HG03097 (cell line): Measurements from ENCODE around the gene SNRK.

Source experiments
- ATAC-seq: cut with Tn5 transposase; IDR thresholded peaks from one replicate; pipeline ENCODE4 v1.9.1; 2021; ENCODE audit not compliant: unreplicated experiment, low FRiP score

The SNRK gene

DNA sequence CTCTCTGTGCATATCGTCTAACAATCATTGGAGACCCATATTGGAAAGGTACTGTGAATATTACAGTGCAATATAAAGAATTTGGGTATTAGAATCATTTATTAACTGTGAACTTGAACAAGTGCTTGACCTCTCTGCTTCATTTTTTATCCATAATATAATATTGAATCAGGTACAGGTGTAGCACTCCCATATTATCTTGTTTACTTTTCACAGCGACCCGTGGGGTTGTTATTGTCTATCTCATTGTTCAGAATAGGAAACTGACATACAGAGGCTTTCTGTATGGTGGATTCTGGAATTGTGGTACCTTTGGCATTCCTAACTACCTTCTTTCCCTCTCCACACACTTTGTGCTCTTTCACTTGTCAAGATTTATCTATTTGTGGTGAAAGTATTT, 17.8 kb downstream of the SNRK start:
- ATAC-seq, result no peak

DNA sequence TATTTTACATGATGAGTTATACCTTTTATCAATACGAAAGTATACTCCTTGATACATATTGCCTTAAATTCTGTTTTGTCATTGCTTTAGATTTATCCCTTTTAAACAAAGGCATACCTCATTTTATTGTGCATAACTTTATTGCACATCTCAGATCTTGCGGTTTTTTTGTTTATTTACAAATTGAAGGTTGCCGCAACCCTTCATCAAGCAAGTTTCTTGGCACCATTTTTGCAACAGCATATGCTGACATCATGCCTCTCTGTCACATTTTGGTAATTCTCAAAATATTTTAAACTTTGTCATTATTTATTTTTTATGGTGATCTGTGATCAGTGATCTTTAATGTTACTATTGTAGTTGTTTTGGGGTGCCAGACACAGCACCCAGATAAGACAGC, 20.9 kb downstream of the SNRK start:
- ATAC-seq, result no peak

DNA sequence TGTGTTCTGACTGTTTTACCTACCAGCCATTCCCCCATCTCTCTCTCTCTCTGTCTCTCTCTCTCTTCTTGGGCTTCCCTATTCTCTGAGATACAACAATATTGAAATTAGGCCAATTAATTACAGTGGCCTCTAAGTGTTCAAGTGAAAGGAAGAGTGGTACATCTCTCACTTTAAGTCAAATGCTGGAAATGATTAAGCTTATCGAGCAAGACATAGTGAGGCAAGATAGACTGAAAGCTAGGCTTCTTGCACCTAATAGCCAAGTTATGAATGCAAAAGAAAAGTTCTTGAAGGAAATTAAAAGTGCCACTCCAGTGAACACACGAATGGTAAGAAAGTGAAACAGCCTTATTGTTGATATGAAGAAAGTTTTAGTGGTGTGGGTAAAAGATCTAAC, 21.3 kb downstream of the SNRK start:
- no peak for ATAC-seq

DNA sequence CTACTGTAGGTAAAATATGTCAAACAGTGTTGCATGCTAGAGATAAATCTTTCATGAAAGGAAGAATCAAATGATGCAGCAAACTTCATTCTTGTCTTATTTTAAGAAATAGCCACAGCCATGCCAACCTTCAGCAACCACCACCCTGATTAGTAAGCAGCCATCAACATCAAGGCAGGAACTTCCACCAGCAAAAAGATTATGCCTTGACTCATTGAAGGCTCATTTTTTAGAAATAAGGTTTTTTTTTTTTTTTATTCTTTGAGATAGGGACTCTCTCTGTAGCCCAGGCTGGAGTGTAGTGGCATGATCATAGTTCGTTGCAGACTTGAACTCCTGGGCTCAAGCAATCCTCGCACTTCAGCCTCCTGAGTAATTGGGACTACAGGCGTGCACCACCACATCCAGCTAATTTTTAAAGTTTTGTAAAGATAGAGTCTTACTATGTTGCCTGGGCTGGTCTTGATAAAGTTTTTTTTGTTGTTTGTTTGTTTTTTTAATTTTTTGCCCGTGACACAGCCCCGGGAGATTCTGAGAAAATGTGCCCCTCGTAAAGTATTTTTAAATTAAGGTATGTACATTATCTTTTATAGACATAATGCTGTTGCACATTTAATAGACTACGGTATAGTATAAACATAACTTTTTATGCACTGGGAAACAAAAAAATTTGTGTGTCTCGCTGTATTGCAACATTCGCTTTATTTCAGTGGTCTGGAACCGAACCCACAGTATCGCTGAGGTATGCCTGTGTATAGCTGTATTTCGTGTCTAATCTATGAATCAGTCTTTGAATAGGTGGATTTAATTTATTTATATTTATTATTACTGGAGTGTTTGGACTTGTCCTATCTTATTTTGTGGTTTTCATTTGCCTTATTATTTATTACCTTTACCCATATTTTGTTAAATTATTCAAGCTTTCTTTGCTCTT, 23.3 kb downstream of the SNRK start:
- no peak for ATAC-seq

DNA sequence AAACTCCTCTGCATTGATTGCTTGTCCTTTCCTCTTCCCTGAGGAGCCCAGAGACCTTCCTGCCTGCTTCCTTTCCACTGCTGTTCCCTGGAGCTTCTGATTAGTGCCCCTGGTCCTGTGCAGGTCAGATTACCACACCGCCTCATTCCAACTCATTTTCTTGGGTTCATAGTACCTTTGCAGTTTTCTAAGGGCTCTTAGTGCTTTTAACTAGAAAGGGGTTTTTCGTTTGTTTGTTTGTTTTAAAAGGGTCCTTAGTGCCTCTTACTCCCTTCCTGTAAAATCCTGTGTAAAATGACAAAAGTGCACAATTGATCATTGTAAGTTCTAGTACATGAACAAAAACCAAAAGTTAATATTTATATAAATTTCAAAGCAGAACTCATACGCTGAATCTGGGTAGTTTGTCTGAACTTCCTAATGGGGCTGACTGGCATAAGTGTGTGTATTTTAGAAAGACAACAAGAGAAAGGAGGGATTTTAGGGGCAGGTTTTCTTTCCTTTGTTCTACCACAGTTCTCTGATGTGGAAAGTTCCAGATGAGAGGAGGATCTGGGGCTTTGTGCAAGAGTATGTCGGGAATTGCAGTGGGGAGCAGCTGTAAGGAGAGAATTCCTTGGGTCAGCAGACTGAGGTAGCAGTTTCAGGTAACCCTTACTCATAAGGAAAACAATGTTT, 30.6 kb downstream of the SNRK start:
- no peak for ATAC-seq

DNA sequence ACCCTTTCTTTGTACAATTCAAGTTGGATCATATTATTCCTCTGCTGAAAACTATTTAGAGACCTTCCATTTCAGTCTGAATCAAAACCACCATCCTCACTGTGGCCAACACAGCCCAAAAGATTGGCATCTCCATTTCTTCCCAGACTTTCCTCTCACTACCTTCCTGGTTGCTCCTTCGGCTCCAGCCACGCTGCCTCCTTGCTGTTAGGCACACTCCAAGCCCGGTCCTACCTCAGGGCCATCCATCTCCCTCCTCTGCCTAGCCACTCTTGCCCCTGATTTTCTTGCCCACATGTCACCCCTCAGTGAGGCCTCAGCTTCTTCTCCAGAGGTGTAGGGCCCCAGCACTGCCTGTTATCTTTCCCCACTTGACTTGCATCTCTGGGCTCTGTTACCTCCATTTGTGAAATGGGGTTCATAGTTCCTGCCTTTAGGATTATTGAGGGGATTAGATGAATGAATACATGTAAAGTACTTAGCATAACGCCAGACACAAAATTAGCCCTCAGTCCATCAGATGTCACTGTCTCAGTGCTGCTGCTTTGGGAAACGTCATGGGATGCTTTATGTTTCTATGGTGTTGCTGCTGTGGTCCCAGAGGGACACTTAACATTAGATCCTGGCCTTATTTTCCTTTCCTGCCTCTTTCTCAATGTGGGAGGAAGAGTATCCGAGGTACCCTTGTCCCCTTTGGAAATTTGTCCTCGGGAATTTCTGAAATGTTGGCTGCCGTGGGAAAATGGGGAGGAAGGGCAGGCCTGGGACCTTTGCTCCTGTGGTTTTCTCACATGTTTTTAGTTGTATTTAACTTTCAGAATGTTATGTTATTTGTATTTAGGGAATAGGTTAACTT, 31.3 kb downstream of the SNRK start:
- ATAC-seq, result no peak

DNA sequence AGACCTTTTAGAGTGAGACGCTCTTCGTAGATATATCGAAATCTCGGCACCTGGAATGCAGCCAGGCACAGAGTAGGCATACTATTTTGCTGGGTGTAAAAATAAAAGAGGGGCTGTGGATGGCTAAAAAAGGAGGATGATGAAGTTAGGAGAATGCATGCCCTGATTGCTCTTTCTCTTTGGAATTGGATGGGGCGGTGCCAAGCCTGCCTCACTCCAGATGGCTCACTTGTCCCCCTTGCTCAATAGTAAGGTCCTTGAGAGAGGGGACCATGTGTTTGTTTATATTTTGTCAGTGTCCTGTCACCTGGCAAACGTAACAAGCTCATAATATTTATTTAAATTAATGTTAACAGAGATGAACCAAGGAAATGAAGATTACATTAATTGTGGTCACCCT, 33.0 kb downstream of the SNRK start:
- ATAC-seq, result no peak

DNA sequence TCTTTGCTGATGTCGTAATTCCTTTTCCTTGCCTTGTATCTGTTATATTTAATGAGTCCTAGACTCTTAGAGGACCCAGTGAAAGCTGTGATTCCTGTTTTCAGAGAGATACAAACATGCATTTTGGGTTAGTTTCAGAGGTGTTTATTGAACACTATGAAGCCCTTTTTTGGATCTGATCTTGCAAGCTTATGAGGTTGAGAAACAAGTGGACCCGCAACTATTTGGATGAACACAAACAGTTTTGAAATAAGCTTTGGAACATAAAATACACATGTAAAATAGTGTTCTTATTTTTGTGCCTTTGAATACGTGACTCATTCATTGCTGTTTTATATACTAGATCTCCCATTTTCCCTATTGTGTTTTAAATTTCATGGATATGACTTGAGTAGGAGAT, 33.5 kb downstream of the SNRK start:
- ATAC-seq, result no peak

DNA sequence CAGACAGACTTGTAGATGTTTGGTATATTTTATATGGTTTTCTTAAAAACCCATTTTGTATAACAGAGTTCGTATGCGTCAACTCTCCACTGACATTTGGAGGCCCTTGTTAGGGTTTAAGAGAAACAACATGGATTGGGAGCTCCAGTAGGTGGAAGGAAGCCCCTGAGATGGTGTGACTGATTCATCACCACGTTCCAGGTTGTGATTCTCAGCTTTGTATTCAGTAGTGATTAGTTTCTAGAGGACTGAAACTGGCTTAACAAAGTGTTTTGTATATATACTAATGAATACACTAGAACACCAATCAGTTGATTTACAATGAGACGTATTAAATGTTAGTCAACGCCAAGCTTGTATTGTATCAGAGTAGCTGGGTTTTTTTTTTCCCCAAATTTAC, 33.9 kb downstream of the SNRK start:
- no peak for ATAC-seq

DNA sequence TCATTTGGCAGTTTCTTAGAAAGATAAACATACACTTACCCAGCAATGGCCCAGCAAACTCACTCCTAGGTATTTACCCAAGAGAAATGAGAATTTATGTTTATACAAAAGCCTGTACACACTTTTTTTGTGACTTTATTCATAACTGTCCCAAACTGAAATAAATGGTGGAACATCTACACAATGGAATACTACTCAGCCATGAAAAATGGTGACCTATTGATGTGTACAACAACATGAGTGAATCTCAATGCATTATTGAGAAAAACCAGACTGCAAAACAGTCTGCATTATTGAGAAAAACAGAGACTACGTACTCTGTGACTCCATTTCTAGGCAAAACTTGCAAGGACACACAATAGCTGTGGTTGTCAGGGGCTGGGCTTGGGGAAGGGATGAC, 37.2 kb downstream of the SNRK start:
- no peak for ATAC-seq

DNA sequence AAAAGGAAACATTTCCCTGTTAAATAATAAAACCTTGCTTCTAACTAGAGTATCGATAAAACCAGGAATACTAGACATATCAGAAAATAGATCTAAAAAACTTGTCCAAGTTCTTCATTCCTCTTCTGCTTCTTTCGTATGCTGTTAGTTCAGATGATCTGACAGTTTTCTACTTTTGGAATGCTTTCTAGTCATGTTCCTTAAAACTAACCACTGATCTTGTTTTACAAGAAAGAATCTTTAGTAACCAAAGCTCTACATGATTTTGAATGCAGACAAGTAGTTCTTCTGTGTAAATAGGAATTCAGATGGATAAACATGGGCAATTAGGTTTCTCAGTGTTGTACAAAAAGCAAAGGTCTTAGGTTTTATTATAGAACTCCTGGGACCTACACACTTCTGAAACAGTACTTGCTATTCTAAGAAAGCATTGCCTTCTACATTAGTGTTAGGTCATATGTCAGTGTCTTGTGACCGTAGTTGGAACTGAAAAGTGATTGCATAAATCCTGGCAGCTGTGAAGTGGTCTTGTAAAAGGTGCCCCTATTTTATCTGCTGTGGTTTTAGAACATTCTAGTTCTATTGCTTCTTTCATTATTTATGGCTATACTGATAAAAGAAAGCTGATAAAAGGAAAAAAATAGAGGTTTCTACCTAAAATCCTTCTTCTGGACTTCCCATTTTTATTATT, 40.7 kb downstream of the SNRK start:
- ATAC-seq, result no peak

DNA sequence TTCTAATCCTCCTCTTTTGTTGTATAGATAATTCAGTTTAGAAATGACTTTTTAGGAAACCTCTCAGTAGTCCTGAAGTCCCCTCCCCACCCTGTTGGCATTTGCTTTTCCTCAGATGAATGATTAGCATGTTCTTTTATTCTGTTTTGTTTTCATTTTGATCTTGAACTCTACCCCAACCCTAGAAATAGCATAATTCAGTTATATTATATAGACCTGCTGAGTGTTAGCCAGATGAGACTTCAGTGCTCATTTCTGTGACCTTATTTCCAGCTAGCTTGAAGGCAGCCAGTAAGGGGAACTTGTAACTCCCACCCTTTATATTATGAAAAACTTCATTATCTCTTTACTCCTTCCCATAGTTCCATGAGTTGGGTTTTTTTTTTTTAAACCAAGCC, 41.2 kb downstream of the SNRK start:
- no peak for ATAC-seq

DNA sequence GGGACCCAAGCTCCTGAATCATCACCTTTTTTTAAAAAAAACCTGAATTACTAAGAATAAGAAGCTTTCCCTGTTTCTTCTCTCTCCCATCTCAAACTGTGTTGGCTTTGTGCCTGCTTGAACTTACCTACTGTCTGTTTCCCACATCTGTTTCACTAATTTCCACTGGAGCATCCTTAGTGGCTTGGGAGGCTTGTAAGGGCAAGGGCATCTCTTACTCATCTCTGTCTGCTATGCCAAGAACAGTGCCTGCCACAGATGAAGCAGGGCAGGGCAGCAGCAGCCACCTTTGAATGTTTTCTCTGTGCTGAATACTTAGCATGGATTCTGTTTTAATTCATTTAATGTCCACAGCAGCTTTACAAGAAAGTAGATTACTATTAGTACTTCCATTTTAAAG, 42.3 kb downstream of the SNRK start:
- ATAC-seq, result no peak

DNA sequence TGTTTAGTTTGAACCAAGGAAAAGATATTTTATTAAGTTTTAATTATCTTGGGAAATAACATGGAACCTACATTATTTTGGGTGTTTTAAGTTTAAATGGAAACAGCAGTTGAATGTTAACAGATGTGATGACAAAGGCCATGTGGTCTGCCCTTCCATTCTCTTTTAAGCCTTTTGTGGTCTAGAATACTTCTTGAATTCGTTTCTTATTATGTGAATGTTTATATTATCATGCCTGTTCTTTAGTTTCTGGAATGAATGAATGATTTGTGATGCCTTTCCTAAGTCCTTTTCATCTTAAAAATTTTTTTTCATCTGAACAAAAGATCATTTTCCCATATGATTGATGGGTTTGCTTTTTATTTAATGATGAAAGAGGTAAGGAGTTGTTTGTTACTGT, 44.6 kb downstream of the SNRK start:
- ATAC-seq, result no peak

DNA sequence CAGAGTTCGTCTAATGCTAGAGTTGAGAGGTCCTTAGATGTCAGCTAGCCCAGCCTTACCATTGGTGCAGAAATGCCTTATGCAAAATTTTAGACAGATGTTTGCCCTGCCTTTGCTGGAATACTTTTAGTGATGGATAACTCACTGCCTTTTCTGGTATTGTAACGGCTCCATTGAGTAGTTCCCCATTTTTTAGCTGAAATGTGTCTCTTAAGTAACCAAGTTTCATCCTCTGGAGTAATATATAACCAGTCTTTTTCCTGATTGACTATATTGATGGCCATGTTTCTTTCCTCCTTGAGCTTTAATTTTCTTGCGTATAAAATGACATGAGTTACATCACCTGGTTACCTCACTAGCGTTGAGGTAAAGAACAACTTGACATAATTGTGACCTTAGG, 45.0 kb downstream of the SNRK start:
- no peak for ATAC-seq

DNA sequence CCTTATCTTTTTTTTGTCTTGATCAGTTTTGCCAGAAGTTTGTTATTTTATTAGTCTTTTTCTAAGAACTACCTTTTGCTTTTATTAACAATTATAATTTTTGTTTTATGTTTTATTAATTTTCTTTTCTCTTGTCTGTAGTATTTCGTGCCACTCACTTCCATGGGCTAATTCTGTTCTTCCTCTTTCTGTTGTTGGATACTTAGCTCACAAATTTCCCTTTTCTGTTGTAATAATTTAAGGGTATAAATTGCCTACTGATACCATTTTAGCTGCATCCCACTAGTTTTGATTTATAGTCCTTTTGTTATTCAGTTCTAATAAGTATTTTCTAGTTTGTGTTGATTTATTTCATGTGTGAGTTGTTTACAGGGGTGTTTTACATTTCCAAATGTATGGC, 48.6 kb downstream of the SNRK start:
- ATAC-seq, result no peak

DNA sequence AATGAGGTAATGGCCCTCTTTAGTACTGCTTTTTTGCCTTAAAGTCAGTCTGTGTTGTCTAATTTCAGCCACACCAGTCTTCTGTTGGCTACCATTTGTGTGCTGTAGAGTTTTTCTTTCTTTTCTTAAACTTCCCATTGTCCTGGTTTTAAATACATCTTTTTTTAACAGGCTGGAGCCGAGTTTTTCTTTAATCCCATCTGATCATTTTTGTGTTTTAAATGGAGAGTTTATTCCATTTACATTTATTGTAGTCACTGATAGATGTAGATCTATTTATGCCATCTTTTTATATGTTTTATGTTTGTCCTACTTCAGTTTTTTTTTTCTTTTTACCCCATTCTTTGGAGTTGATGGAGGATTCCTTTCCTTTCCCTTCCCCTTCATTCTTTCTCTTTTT, 49.5 kb downstream of the SNRK start:
- no peak for ATAC-seq

DNA sequence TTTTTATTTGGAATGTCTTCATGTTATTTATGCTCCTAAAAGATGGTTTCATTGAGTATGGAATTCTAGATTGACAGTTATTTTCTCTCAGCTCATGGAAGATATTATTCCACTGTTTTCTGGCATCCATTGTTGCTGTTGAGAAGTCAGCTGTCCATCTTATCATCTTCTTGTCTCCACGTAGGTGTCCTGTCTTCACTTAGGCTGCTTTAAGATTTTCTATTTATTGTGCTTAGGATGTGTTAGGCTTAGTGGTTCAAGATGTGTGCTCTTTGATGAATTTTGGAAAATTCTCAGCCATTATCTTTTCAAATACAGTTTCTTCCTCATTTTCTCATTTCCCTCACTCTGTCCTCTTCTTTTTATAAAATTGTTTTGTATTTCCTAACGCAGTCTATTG, 52.0 kb downstream of the SNRK start:
- ATAC-seq, result no peak

DNA sequence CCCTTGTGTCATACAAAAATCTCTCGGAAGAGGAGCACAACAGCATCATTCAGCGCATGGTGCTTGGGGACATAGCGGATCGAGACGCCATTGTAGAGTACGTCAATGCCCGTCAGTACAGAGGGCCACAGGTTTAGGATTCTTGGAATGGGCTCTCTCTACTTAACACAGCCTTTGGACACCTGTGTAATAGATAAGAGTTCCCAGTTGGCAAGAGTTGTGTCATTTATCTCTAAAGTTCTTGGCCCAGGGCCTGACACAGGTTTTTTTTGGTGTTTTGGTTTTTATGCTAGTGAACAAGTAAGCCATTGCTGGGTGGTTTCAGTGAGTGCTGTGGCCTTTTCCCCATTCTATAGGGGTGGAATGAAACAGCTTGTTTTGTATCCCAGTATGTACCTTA, 54.1 kb downstream of the SNRK start:
- no peak for ATAC-seq

DNA sequence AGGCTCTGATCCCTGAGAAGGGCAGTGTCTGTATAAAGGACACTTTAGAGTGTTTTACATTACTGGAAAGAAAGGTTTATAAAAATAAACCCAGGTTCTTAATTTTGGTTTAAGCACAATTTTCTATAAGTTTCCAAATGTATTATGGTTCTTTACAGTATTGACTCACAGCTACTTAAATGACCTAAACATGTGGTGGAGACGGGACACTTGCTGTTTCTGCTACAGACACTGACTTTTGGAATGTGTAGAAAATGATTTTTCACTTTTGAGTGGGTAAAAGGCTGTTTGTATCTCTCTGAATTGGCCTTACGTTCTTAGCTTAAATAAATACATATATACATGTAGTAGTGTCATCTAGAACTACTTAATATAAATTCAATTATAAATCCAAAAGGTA, 55.4 kb downstream of the SNRK start:
- ATAC-seq, result no peak

DNA sequence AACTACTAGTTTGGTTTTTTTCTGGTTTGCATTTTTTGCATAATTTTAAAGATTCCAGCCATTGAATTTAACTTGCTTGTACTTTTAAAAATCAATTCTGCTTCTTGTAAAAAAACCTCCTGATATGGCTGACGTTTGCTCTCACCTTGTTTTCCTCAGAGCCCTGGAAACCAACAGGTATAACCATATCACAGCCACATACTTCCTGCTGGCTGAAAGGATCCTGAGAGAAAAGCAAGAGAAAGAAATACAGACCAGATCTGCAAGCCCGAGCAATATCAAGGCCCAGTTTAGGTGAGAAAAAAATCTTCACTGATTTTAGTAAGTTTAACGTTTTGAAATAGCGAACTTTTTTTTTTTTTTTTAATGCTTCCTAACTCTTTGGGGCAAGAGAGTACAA, 56.8 kb downstream of the SNRK start:
- ATAC-seq, result no peak
